OCI-LY1 (cell line): Measurements from ENCODE around the gene PTPRN2.

ENCODE experiments used
- H2AFZ ChIP-seq: fragments of 200-600 bp; sonication (generic), shearing (Covaris generic); 2 replicates; pipeline ENCODE4 v1.6.0; 2014; ENCODE audit warnings: antibody characterized with exemption, mild to moderate bottlenecking, low read length
- H3F3A ChIP-seq: fragments of 200-600 bp; sonication (generic), shearing (Covaris generic); 2 replicates; pipeline ENCODE4 v1.6.0; 2014; ENCODE audit warnings: mild to moderate bottlenecking, antibody characterized with exemption, low read length, moderate library complexity; ENCODE audit not compliant: insufficient read depth
- H3K27ac ChIP-seq: fragments of 200-600 bp; sonication (generic); 2 replicates; pipeline ENCODE4 v1.5.1; 2014; ENCODE audit warnings: low read length, mixed run types, mild to moderate bottlenecking, low read depth; ENCODE audit not compliant: poor library complexity, severe bottlenecking
- H3K27me3 ChIP-seq: fragments of 200-600 bp; sonication (generic); 2 replicates; pipeline ENCODE4 v1.6.0; 2014; ENCODE audit warnings: antibody characterized with exemption, mild to moderate bottlenecking, low read length, moderate library complexity; ENCODE audit not compliant: insufficient read depth
- H3K36me3 ChIP-seq: fragments of 200-600 bp; sonication (generic); 2 replicates; pipeline ENCODE4 v1.6.1; 2014; ENCODE audit warnings: mild to moderate bottlenecking, antibody characterized with exemption, low read length, moderate library complexity, mixed read lengths; ENCODE audit not compliant: insufficient read depth
- H3K4me1 ChIP-seq: fragments of 200-600 bp; sonication (generic); 2 replicates; pipeline ENCODE4 v1.5.1; 2014; ENCODE audit warnings: mild to moderate bottlenecking, low read length, moderate library complexity; ENCODE audit not compliant: insufficient read depth, severe bottlenecking
- H3K4me2 ChIP-seq: fragments of 200-600 bp; sonication (generic), shearing (Covaris generic); 2 replicates; pipeline ENCODE4 v1.6.1; 2014; ENCODE audit warnings: low read length
- H3K4me3 ChIP-seq: fragments of 200-600 bp; sonication (generic); 2 replicates; pipeline ENCODE4 v1.5.1; 2014; ENCODE audit warnings: low read length, low read depth, mild to moderate bottlenecking, mixed read lengths; ENCODE audit not compliant: poor library complexity, severe bottlenecking
- H3K79me2 ChIP-seq: fragments of 200-600 bp; shearing (Covaris generic); 2 replicates; pipeline ENCODE4 v1.6.1; 2016; ENCODE audit warnings: mixed run types, low read length, mixed read lengths; ENCODE audit not compliant: insufficient read depth
- H3K9ac ChIP-seq: fragments of 200-600 bp; sonication (generic), shearing (Covaris generic); 2 replicates; pipeline ENCODE4 v1.6.1; 2014; ENCODE audit warnings: mild to moderate bottlenecking, low read length, mixed read lengths
- H3K9me2 ChIP-seq: fragments of 200-600 bp; sonication (generic), shearing (Covaris generic); 2 replicates; pipeline ENCODE4 v1.6.1; 2014; ENCODE audit warnings: low read depth, mild to moderate bottlenecking, low read length, mixed read lengths
- H3K9me3 ChIP-seq: fragments of 200-600 bp; shearing (Covaris generic); 2 replicates; pipeline ENCODE4 v1.6.1; 2014; ENCODE audit warnings: low read length, mixed read lengths
- H4K20me1 ChIP-seq: fragments of 200-600 bp; sonication (generic), shearing (Covaris generic); 2 replicates; pipeline ENCODE4 v1.6.0; 2016; ENCODE audit warnings: mild to moderate bottlenecking, low read length; ENCODE audit not compliant: insufficient read depth
- EZH2 ChIP-seq: fragments of 200-600 bp; sonication (generic), shearing (Covaris generic); IDR thresholded peaks from 2 replicates; pipeline ENCODE4 v1.8.0; 2017; ENCODE audit warnings: borderline replicate concordance, mixed run types, mild to moderate bottlenecking, antibody characterized with exemption, low read length, moderate library complexity, mixed read lengths
- TF ChIP-seq, protein P1 (sequence below): fragments of 200-600 bp; sonication (generic), shearing (Covaris generic); IDR thresholded peaks from 2 replicates; pipeline ENCODE4 v1.5.1; 2017; ENCODE audit warnings: mild to moderate bottlenecking, antibody characterized with exemption, low read length, moderate library complexity, mixed read lengths

Gene PTPRN2

GRCh38 chr7:158486919-158487318 is 100.7 kb downstream of the PTPRN2 start:
- Histone ChIP-seq H3K4me2 (no peak overlapping the region), H3K4me3 (no peak overlapping the region), H4K20me1 (no peaks in the 10 kb centered on the region), H2AFZ (no peak overlapping the region), H3K4me1 (no peaks in the 10 kb centered on the region), H3K9me2 (no peaks in the 10 kb centered on the region), H3K27ac (no peak overlapping the region), H3F3A (no peaks in the 10 kb centered on the region), H3K9ac (no peak overlapping the region), H3K79me2 (no peaks in the 10 kb centered on the region), H3K36me3 (no peaks in the 10 kb centered on the region), H3K27me3 (no peaks in the 10 kb centered on the region), H3K9me3 (no peaks in the 10 kb centered on the region)
- TF ChIP-seq, protein P1, sequence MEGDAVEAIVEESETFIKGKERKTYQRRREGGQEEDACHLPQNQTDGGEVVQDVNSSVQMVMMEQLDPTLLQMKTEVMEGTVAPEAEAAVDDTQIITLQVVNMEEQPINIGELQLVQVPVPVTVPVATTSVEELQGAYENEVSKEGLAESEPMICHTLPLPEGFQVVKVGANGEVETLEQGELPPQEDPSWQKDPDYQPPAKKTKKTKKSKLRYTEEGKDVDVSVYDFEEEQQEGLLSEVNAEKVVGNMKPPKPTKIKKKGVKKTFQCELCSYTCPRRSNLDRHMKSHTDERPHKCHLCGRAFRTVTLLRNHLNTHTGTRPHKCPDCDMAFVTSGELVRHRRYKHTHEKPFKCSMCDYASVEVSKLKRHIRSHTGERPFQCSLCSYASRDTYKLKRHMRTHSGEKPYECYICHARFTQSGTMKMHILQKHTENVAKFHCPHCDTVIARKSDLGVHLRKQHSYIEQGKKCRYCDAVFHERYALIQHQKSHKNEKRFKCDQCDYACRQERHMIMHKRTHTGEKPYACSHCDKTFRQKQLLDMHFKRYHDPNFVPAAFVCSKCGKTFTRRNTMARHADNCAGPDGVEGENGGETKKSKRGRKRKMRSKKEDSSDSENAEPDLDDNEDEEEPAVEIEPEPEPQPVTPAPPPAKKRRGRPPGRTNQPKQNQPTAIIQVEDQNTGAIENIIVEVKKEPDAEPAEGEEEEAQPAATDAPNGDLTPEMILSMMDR, result no peak
- no peak for TF ChIP-seq EZH2

GRCh38 chr7:158484801-158485531 is 102.7 kb downstream of the PTPRN2 start:
- Histone ChIP-seq H3K4me1 (no peaks in the 10 kb centered on the region), H4K20me1 (no peaks in the 10 kb centered on the region), H3K9me2 (no peaks in the 10 kb centered on the region), H3K27me3 (peaks cover 2% of the 10 kb centered on the region; the same call in 1 of the 2 replicates), H2AFZ (no peak overlapping the region), H3K9me3 (no peaks in the 10 kb centered on the region), H3K4me2 (no peak overlapping the region), H3K79me2 (no peaks in the 10 kb centered on the region), H3K27ac (no peak overlapping the region), H3K36me3 (no peaks in the 10 kb centered on the region), H3K4me3 (no peak overlapping the region), H3K9ac (no peak overlapping the region), H3F3A (no peaks in the 10 kb centered on the region)
- TF ChIP-seq, protein P1, result no peak
- TF ChIP-seq EZH2, result no peak

DNA sequence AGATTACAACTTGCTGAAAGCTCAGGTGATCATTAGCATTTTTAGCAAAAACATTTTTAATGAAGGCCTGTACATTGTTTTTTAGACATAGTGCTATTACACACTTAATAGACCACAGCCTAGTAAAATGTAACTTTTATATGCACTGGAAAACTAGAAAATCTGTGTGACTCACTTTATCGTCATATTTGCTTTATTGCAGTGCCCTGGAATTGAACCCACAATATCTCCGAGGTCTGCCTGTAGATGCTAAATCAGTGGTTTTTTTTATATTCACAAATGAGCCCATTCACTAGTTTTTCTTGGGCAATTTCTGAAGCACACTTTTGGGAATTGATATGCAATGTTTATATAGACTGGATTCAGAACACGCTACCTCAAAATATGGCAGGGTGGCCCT is 105.1 kb downstream of the PTPRN2 start:
- H3K4me2 ChIP-seq, result no peak overlapping the region
- TF ChIP-seq, protein P1, result no peak
- no peak for TF ChIP-seq EZH2
- peaks cover 6% of the 10 kb centered on the region; the same call in 1 of the 2 replicates for H3K27me3 ChIP-seq
- no peak overlapping the region for H3K27ac ChIP-seq
- H2AFZ ChIP-seq, result no peak overlapping the region
- no peak overlapping the region for H3K9ac ChIP-seq
- H3K4me1 ChIP-seq, result no peaks in the 10 kb centered on the region
- no peaks in the 10 kb centered on the region for H3K79me2 ChIP-seq
- no peaks in the 10 kb centered on the region for H3K36me3 ChIP-seq
- H3K9me2 ChIP-seq, result no peaks in the 10 kb centered on the region
- H3K9me3 ChIP-seq, result no peaks in the 10 kb centered on the region
- no peaks in the 10 kb centered on the region for H4K20me1 ChIP-seq
- H3F3A ChIP-seq, result no peaks in the 10 kb centered on the region
- H3K4me3 ChIP-seq, result no peak overlapping the region
